GM21737 (cell line): ENCODE results near the gene TDRD12.
"Not testable (repeated sequence)": the region's sequence is repeated elsewhere in the genome, so short reads cannot be mapped to it uniquely, and the experiment has no call there.

ENCODE experiments used
- ATAC-seq: cut with Tn5 transposase; IDR thresholded peaks from one replicate; pipeline ENCODE4 v1.9.1; 2021; ENCODE audit warnings: mild to moderate bottlenecking, moderate library complexity; ENCODE audit not compliant: unreplicated experiment

The TDRD12 gene

GRCh38 chr19:32865326-32865725, 145.8 kb downstream of the TDRD12 start:
- ATAC-seq: no peak

GRCh38 chr19:32866061-32866460, 146.5 kb downstream of the TDRD12 start:
- ATAC-seq: no peak

- no peak for ATAC-seq
Observed at GRCh38 chr19:32866564-32867265, 147.1 kb downstream of the TDRD12 start.

GRCh38 chr19:32867436-32867835, 147.9 kb downstream of the TDRD12 start:
- not testable (repeated sequence) for ATAC-seq

GRCh38 chr19:32868206-32868950, 148.8 kb downstream of the TDRD12 start:
- ATAC-seq: no peak

GRCh38 chr19:32869369-32869965, 149.9 kb downstream of the TDRD12 start, which contains the start of gene SLC7A9:
Gene SLC7A9, minus strand, starts transcription at chr19:32869767. Its CDS starts 1,233 bp downstream, at chr19:32868534.
- no peak for ATAC-seq

GRCh38 chr19:32869966-32870573, 150.5 kb downstream of the TDRD12 start:
- no peak for ATAC-seq

- no peak for ATAC-seq
Observed at GRCh38 chr19:32870981-32871451, 151.4 kb downstream of the TDRD12 start.

- ATAC-seq: no peak
Observed at GRCh38 chr19:32872391-32872790, 152.8 kb downstream of the TDRD12 start.

- no peak for ATAC-seq
Observed at GRCh38 chr19:32873247-32873959, 153.8 kb downstream of the TDRD12 start.

- ATAC-seq: no peak
Observed at GRCh38 chr19:32874605-32875004, 155.0 kb downstream of the TDRD12 start.

GRCh38 chr19:32875428-32875827, 155.9 kb downstream of the TDRD12 start:
- ATAC-seq: no peak

GRCh38 chr19:32876236-32876918, 156.8 kb downstream of the TDRD12 start:
- no peak for ATAC-seq

GRCh38 chr19:32876919-32877285, 157.3 kb downstream of the TDRD12 start:
- no peak for ATAC-seq
